DLD1 (cell line): ENCODE data around the gene KRT2.

Experiments
- in situ Hi-C: cut with HindIII; loops from 2 replicates; pipeline ENCODE4 v1.10.0; 2017; ENCODE audit warnings: low sequenced_read_pairs

KRT2 gene

GRCh38 chr12:52618216-52618615, 33.8 kb downstream of the KRT2 start, which contains the start of gene KRT73:
Gene KRT73 (minus strand): TSS chr12:52618559. CDS start chr12:52618524, 35 bp downstream.
- in situ Hi-C loops = no loop called here

GRCh38 chr12:52617403-52617785, 34.6 kb downstream of the KRT2 start:
- in situ Hi-C loops = no loop called here

DNA sequence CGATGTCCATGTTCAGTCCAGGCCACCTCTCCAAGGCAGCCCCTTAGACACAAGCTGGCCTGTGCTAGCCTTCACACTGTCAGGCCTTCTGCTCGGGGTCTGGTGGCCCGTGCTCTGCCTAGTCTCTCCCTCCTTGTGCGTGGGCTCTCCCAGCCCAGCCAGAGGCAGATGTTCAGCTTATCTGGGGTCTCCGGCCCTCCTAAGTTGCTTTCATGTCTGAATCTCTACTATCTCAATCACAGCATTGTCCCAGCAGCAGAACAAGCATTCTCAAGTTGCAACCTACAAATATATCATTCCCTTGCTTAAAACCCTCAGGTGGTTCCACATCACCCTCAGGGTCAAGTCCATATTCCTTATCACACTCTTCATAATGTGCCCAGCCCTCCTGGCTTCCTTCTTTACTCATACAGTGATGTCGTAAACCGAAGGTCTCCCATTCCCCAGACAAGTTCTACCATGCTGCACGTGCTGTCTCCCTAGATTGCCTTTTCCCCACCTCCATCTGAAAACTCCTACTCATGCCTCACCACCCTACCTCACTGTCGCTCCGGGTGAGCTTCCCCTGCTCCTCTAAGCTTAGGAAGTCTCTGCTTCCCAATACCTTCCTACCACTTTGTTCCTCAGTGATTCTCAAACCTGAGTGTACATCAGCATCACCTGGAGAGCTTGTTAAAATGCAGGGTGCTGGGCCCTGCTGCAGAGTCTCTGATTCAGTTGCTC, 35.2 kb downstream of the KRT2 start:
- in situ Hi-C loops = no loop called here

- in situ Hi-C loops = no loop called here
Measured at GRCh38 chr12:52615912-52616311, 36.1 kb downstream of the KRT2 start.

DNA sequence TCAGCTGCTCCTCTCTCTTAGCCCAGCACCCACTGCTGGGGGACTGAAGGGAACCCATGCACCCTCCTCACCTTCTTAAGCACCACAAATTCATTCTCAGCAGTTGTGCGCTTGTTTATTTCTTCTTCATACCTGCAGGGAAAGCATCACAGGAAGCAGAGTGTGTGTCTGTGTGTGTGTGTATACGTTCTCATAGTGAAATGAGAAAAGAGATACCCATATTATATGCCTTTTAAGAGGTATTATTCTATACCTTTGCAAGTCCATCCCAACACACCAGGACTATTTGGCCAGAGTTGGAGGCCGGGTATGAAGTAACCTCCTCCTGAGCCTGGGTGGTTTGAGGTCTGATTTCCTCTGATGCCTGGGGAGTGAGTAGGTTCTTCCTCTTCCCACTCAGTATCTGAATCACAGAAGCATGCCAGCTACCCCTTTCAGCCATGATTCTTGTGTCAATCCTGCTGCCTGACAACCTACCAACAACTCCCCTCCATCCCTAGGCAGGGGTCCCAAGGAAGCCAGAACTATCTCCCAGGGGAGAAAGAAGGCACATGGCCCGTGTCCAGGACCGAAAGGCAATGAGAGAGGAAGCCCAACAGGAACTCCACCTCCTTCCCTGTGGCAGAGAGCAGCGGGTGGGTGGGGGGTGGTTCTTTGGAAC, 36.7 kb downstream of the KRT2 start:
- in situ Hi-C loops = no loop called here

DNA sequence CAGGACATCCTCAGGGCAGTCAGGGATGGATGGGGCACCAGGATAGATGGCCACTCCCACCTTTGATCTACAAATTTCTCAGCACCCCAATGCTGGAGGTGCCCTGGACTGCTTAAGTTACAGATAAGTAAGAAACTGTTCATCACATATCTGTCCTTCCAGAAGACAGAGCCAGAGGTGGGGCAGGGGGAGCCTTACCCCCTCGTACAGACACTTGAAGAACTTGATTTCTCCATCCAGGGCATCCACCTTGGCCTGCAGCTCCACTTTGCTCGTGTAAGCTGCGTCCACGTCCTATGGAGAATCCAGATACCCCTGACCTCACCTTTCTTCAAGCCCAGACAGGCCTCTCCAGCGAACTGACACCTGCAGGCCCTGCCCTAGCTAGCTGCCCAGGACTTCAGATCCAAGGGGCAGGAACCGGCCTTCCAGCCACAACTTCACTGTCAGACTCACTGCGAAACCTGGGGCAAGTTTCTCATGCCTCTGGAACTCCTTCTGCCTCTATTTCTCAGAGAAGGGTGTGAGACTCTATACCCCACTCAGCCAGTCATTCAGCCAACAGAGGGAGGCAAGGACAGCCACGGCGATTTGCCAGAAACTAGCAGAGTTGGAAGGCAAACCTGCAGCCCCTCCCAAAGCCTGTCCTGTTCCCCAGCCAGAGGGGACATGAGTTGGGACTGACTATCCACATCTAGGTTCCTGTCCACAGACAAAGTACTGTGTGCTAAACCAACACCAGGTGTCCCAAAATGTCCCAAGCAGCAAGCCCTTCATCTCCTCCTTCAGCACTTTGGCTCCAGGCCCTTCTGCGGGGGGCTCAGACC, 37.4 kb downstream of the KRT2 start:
- in situ Hi-C loops = no loop called here

GRCh38 chr12:52613384-52614030, 38.5 kb downstream of the KRT2 start:
- in situ Hi-C loops = no loop called here

GRCh38 chr12:52612431-52613383, 39.3 kb downstream of the KRT2 start:
- in situ Hi-C loops = no loop called here

DNA sequence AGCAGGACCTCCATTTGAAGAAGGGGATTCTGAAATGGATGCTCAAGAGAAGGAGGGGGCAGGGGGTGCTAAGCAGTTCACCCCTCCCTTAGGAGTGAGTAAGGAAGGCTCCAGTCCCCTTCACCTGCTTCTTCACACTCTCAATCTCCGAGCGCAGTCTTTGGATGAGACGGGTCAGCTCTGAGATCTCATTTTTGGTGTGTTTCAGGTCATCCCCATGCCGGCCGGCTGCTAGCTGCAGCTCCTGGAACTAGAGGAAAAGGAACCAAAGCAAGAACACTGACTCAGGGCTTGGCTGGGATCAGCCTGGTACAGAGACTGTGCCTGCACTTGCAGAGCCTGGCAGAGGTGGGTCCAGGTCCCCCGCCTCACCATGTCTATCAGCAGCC, 40.9 kb downstream of the KRT2 start:
- in situ Hi-C loops = no loop called here

GRCh38 chr12:52608826-52609630, 43.0 kb downstream of the KRT2 start:
- in situ Hi-C loops = no loop called here

DNA sequence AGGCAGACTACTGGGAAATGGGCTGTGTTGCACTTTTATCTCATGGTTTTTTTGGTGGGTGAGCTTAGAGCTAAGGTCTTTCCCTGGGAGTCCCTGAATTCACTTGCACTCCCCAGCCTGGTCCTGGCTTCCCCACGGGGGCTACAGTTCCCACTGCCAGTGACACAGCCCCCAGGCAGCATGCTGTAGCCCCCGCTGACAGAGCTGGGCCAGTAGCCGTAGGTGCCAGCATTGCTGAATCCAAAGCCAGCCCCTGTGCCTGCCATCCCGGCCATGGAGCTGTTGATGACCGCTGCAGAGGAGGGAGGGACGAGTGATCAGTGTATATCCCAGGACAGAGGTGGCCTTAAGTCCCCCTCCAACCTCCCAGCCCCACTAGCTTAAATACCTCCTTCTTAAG, 43.9 kb downstream of the KRT2 start:
- in situ Hi-C loops = no loop called here

DNA sequence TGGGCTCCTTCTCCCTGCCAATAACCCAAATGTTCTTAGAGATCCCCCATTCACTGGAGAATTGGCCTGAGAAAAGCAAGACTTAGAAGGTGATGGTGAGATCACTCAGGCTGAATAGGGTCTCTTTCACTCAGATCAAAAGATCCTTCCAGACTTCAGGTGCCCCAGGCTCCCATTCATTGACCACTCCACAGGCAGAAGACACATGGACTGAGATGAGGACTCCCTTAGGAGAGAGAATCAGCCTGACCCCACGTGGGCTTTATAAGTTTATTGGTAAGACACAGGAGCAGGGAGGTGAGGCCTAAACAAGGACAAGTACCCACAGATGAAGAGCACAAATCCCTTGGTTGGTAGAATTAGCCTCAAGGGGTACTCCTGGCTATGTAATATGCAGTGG, 44.7 kb downstream of the KRT2 start:
- in situ Hi-C loops = no loop called here

DNA sequence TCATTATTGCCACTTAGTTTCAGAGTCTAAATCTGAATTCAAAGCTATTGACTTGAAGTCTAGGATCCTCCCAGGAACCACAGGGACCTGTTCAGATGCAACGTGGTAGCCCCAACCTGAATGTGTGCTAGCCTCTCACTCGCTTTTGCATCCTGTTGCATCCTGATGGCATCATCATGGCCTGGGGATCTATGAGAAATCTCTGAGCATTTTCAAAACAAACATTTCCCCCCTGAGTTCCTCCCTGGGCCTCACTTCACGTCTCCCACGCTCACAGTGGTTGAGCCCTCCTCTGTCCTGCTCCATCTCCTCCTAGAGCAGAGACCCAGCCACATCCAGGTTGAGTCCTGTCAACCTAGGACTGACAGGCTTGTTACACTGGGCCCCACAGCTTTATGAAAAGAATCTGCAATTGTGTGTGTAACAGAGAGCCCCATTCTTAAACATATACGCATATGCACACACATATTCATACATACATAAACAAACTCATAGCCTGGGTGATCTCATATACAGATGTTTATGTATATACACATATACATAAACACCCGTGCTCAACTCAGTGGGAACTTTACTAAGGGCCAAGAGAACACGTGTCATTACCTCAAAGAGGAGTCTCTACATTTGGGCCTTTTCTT, 45.3 kb downstream of the KRT2 start:
- in situ Hi-C loops = no loop called here

DNA sequence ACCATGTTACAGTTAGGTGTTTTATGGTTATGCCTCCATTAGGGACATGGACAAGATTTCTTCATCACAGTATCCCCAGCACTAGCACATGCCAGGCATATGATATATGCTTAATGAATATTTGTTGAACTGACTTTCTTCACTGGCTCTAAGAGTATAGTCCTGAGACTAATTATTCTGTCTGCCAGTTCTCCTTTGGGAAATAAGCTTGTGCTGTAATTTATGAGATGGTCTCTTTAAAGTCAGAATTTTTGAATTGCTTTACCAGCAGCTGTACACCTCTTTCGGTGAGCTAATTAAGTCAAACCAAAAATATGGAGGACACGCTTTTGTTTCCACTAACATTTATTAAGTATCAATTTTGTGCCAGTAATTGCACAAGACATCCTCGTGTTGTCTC, 45.9 kb downstream of the KRT2 start:
- in situ Hi-C loops = no loop called here

- in situ Hi-C loops = no loop called here
Measured at GRCh38 chr12:52605542-52605941, 46.5 kb downstream of the KRT2 start.

- in situ Hi-C loops = no loop called here
Measured at GRCh38 chr12:52604859-52605258, 47.2 kb downstream of the KRT2 start.

DNA sequence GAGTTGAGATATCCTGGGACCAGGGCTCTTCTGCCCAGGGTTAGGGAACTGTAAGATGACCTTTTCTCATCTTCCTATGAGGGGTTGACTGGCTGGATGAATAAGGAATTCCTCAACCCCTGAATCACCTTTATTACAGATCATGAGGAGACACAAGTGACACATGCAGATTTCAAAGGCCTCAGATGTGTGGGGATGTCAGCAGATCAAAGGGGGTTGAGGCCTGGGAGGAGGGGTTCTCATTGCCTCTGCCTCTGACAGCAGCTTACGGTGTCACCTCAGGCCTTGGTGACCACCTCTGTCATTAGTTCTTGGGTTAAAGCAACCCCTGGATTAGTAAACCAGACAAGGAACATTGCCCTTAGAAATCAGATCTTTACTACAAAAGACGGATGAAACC, 48.7 kb downstream of the KRT2 start:
- in situ Hi-C loops = no loop called here

DNA sequence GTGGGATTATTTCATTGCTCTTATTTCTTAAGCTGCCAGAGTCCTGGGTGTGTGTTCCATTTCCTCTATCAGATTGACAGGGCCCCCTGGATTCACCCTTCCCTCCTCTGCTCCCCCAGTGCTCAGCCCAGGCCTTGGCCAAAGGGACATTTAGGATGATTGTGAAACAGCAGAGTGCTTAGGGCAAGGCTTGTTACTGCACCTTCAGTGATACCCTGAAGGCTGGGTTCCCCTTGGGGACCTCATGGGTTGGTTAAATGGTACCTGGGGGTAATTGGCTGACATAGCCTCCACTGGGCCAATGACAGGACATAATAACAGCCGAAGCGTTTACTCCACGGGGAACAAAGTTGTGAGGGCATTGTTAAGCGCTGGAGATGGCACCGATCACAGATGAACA, 49.5 kb downstream of the KRT2 start:
- in situ Hi-C loops = no loop called here

- in situ Hi-C loops = no loop called here
Measured at GRCh38 chr12:52601671-52602070, 50.3 kb downstream of the KRT2 start.
